Measurements from ENCODE around the gene IGHMBP2. TPM values are rescaled to one million over a fixed set of nuclear protein-coding genes. Genes with fewer than 3 reads are reported as not detected.

Gene IGHMBP2
- total and polyA plus RNA-seq, 2 of the 8 experiments (the other 6 are each of a cell fraction or from before 2014, with no cell fraction given): 8.4 to 17.6 TPM

DNA sequence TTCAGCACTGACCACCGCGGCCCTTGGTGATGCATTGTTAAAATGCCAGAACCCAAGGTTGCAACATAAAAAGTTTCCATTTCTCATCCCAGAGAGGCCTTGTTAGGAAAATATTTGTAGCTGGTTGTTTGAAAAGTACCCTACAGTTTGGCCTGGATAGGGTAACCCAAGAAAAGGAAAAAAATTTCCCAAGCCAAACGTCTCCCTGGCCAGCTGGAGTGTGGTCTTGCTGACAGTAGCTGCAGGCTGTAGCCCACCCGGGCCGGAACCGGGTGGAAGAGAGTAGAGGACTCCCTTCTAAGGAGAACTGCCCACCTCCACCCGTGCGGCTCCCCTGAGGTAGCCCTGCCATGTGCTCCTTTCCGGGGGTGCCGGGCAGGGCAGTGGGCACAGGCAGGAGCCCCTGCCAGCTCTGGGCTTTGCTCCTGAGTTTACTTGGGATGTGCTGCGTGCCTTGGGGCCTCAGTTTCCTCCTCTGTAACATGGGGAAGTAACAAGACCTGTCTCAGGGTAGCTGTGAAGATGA is 38.5 kb downstream of the IGHMBP2 start:
- H2BK5ac ChIP-seq (ENCODE audit: low read depth, low read length): no peak overlapping the region
- H3K18ac ChIP-seq (ENCODE audit: extremely low read depth, low read length): no peak overlapping the region
- FAIRE-seq: no peak
- no peak overlapping the region for H2BK12ac ChIP-seq (ENCODE audit: low read depth, low read length)
- CTCF ChIA-PET (ENCODE audit: partially characterized antibody): interaction anchor here (0.6 to 3.0 kb wide), 5 partner anchors 8 to 1224 kb away, joined by 3 to 14 read pairs (median 3); no protein-coding TSS in a partner anchor
- H3K79me2 ChIP-seq (ENCODE audit: control insufficient read depth in 1 of 2, insufficient read depth in 2 of 2, low read length in 2 of 2): no peaks in the 10 kb centered on the region
- H3K79me1 ChIP-seq (ENCODE audit: low read depth, low read length): no peaks in the 10 kb centered on the region
- no peak overlapping the region for H3K4ac ChIP-seq (replicated peaks; ENCODE audit: insufficient read length, low read depth, low read length)
- H3K9me3 ChIP-seq (ENCODE audit: insufficient read depth in 2 of 2, low read depth in 1 of 2, low read length in 1 of 2): no peaks in the 10 kb centered on the region
- no peak overlapping the region for H3K56ac ChIP-seq (replicated peaks; ENCODE audit: insufficient read length, low read depth, low read length)
- POLR2A ChIA-PET (ENCODE audit: partially characterized antibody): interaction anchor here (0.6 to 1.2 kb wide), 3 partner anchors 8 to 702 kb away, joined by 3 to 5 read pairs (median 3); no protein-coding TSS in a partner anchor
- peaks cover 3 to 9% (median 6%) of the 10 kb centered on the region in 4 experiments; a peak in 4 of 8 replicates for H3K36me3 ChIP-seq (ENCODE audit: control insufficient read depth in 2 of 4, insufficient read depth in 4 of 4, low read length in 3 of 4)
- H2BK20ac ChIP-seq (ENCODE audit: low read length): no peak overlapping the region
- no peaks in the 10 kb centered on the region for H3K23me2 ChIP-seq (ENCODE audit: low read depth, low read length)
- DNase-seq (ENCODE audit: low read depth in 1 of 2, low spot score in 2 of 2): no peak
- H2BK120ac ChIP-seq (replicated peaks; ENCODE audit: low read depth, low read length): no peak overlapping the region
- H4K5ac ChIP-seq (ENCODE audit: insufficient read length, low read depth, low read length): no peak overlapping the region
- no peak overlapping the region for H4K91ac ChIP-seq (replicated peaks; ENCODE audit: insufficient read length, low read length)
- no peaks in the 10 kb centered on the region for H3K27me3 ChIP-seq (replicated peaks in 1 of 4; ENCODE audit: control insufficient read depth in 3 of 4, extremely low read depth in 1 of 4, insufficient read depth in 3 of 4, low read length in 3 of 4)
- H3K23ac ChIP-seq (ENCODE audit: insufficient read length): no peak overlapping the region
- H3K27ac ChIP-seq (ENCODE audit: low read depth, low read length): no peak overlapping the region
- no peak overlapping the region for H3K14ac ChIP-seq (ENCODE audit: insufficient read length)
- H3K4me1 ChIP-seq (replicated peaks in 1 of 4; ENCODE audit: control insufficient read depth in 3 of 4, insufficient read depth in 4 of 4, low read length in 3 of 4): peaks cover 0 to 2% (median 0%) of the 10 kb centered on the region in 4 experiments; a peak in 1 of 7 replicates
- WGBS, 2 experiments (ENCODE audit: extremely low coverage in 1 of 2, insufficient coverage in 1 of 2, insufficient read length in 1 of 2, insufficient replicate concordance in 2 of 2, low coverage in 1 of 2, low lambda C conversion rate in 2 of 2, missing lambda C conversion rate in 1 of 2): 81% methylated on average over 11 of the region's 11 CpGs; no CpG with 5 or more reads in 1 of the 2 experiments
- H3K4me2 ChIP-seq (ENCODE audit: insufficient read depth in 1 of 2, low read depth in 2 of 2, low read length in 2 of 2): no peak overlapping the region
- no peak overlapping the region for H3K9ac ChIP-seq (replicated peaks in 1 of 4; ENCODE audit: extremely low read depth in 1 of 4, low read depth in 3 of 4, low read length in 3 of 4)
- H4K8ac ChIP-seq (ENCODE audit: extremely low read depth, insufficient read depth, low read length): no peak overlapping the region
- no peak overlapping the region for H2AFZ ChIP-seq (ENCODE audit: low read length)
- no peak overlapping the region for H3K4me3 ChIP-seq (ENCODE audit: extremely low read depth in 1 of 4, insufficient read depth in 2 of 4, low read depth in 3 of 4, low read length in 4 of 4)
- peaks cover 0 to 2% of the 10 kb centered on the region in 2 experiments for H4K20me1 ChIP-seq (replicated peaks in 1 of 2; ENCODE audit: control insufficient read depth in 1 of 2, insufficient read depth in 2 of 2, low read length in 2 of 2)
- H2BK15ac ChIP-seq (ENCODE audit: low read length): no peak overlapping the region
- H2AK5ac ChIP-seq (ENCODE audit: low read depth, low read length): no peak overlapping the region
- no peak for TF ChIP-seq TAF7 (optimal IDR thresholded peaks at IDR 0.05; ENCODE audit: borderline replicate concordance, low read depth, low read length)

Measured in H1 (cell line).